GM23248 (cell line): ENCODE measurements around the gene FNDC7.

ENCODE experiments used
- EZH2 ChIP-seq: fragments of 200-600 bp; sonication (generic); IDR thresholded peaks from 2 replicates; pipeline ENCODE4 v1.6.1; 2018; ENCODE audit warnings: antibody characterized with exemption, mild to moderate bottlenecking; ENCODE audit not compliant: insufficient read depth, poor library complexity, severe bottlenecking
- EZH2phosphoT487 ChIP-seq: fragments of 200-600 bp; sonication (generic); IDR thresholded peaks from 2 replicates; pipeline ENCODE4 v1.6.1; 2018; ENCODE audit warnings: antibody characterized with exemption, moderate library complexity, mild to moderate bottlenecking, low read depth; ENCODE audit not compliant: insufficient read depth

DNA sequence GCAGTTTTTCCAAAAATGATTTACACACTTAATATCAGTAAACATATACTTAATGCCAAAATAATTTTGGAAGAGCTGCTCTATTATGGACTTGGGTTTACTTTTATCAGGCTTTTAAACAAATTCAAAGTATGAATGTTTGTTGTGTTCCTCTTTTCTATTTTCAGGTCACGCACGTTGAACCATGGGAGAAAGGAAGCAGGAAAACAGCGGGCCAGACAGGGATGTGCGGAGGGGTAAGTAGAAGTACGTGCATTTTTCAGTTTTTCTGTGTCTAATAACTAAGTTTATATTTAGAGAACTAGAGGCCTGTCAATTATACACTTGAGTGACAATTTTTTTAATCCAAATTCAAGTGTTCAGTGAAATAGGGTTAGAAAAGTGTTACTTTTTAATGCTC is 17.2 kb upstream of the FNDC7 start:
- TF ChIP-seq EZH2phosphoT487 (no peak), EZH2 (no peak)
